HG03108 (cell line): ENCODE data around the gene BRD8.
"Not testable (repeated sequence)": the region's sequence is repeated elsewhere in the genome, so short reads cannot be mapped to it uniquely, and the experiment has no call there.

Experiments used
- ATAC-seq: cut with Tn5 transposase; IDR thresholded peaks from one replicate; pipeline ENCODE4 v1.9.1; 2021; ENCODE audit warnings: moderate library complexity; ENCODE audit not compliant: unreplicated experiment

Gene BRD8

DNA sequence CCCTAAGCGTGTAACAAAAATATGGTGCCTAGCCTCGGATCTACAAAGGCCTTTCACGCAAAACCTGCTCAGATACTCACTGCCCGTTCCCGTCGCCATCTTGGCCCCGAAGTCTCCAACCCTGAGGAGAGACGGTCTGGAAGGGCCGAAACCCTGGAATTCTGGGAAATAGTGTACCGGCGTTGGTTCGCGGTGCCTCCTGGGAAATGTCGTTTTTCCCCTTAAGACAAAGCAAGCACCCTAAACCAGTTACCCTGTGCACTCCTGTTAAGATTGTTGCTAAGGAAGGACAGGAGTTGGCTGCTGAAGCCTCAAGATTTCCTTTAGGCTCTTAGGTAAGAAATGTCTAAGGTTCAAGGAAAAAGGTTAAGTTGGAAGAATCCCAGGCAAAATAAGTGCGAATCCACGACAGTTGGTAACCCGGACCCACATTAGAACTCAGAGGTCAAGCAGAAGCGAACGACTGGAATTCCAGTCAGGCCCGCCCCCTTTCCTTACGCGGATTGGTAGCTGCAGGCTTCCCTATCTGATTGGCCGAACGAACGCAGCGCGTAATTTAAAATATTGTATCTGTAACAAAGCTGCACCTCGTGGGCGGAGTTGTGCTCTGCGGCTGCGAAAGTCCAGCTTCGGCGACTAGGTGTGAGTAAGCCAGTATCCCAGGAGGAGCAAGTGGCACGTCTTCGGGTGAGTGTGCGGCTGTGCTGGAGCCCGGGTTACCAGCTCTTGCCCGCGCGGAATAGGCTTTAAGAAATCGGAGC is at the start of gene BRD8, which contains the start of gene KIF20A:
Gene BRD8, minus strand, starts transcription at position 115 of the 761 bp plus-strand sequence. Its CDS starts 16 bp downstream, at position 99.
Gene KIF20A, plus strand, starts transcription at position 597 of the 761 bp plus-strand sequence. CDS start 569 bp downstream, outside the sequence.
- ATAC-seq: peak; percentile 84

DNA sequence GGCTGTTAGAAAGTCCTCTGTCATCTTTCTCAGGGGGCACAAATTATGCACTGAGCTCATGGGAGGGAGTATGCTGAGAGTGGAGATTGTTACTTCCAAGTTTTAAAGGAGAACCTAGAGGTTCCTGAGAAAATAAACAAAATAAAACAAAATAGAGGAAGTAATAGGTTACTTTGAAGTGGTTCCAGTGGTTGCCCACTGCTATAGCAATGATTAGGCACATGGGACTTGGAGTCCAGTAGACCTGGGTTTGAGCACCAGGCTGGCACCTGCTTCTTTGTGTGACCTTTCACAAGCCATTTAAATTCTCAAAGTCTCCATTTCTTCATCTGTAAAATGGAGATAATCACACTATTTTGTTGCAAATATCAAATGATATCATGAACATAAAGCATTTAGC is 48.5 kb upstream of the BRD8 start:
- ATAC-seq: no peak

DNA sequence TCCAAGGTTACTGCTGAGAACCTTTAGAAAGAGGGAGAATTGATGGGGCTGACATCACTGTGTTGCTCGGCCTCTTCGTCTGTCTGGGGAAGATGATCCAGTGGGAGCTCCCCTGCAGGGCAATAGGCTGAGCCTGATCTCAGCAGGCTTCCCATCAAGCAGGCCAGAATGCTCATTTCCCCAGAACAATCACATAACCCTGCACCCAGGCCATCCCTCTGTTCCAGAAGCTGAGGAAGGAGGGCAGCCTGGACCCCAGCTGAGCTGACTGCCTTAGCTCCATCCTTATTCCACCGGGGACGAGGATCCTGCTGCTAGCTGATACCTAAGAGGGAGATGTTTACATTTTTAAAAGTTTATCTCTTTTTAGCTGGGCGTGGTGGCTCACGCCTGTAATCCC is 46.3 kb upstream of the BRD8 start:
- no peak for ATAC-seq

DNA sequence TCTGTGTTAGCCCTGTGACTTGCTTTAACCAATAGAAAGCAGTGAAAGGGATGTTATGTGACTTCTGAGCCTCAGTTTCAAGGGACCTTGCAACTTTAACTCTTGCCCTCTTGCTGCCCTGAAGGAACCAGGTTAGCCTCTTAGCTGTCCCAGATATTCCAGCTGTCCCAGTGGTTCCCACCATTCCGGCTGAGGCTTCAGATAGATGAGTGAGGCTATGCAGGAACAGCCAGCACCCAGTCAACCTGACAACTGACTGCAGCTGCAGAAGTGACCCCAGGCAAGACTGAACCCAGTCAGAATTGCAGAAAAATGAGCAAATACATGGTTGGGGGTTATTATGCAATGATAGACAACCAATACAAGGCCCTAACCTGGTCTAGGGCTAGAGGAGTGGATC is 45.1 kb upstream of the BRD8 start:
- ATAC-seq: no peak

GRCh38 chr5:138216799-138217198 is 38.4 kb upstream of the BRD8 start:
- ATAC-seq: no peak

GRCh38 chr5:138213161-138214029 is 35.0 kb upstream of the BRD8 start, which contains the start of gene CDC23:
Gene CDC23 (minus strand): TSS chr5:138213323. CDS start chr5:138213312, 11 bp downstream.
- ATAC-seq: peak; percentile 95

DNA sequence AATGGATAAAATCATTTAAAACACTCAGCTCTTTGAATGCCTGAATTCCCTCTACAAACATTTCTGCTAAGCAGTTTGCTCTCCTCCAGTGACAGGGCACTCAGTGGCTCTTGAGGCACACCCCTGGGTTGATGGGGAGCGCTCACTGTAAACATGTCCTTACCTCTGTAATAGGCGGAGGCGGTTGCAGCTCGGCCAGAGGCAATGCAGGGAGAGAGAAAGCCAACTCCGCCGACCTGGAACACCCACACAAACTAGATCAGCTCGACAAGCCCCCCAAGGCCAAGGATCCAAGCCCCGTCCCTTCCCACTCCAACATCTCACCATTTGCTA is 34.4 kb upstream of the BRD8 start:
- peak; percentile 3 for ATAC-seq

DNA sequence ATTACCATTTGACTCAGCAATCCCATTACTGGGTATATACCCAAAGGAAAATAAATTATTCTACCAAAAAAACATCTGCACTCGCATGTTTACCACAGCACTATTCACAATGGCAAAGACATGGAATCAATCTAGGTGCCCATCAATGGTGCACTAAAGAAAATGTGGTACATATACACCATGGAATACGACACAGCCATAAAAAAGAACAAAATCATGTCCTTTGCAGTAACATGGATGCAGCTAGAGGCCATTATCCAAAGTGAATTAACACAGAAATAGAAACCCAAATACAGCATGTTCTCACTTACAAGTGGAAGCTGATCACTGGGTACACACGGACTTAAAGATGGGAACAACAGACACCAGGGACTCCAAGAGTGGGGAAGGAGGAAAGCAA is 32.6 kb upstream of the BRD8 start:
- ATAC-seq: no peak

GRCh38 chr5:138193859-138194258 is 15.4 kb upstream of the BRD8 start:
- ATAC-seq: not testable (repeated sequence)

GRCh38 chr5:138192826-138193225 is 14.4 kb upstream of the BRD8 start:
- ATAC-seq: no peak

- no peak for ATAC-seq
These were observed 10.2 kb upstream of the BRD8 start for GRCh38 chr5:138188626-138189025.

DNA sequence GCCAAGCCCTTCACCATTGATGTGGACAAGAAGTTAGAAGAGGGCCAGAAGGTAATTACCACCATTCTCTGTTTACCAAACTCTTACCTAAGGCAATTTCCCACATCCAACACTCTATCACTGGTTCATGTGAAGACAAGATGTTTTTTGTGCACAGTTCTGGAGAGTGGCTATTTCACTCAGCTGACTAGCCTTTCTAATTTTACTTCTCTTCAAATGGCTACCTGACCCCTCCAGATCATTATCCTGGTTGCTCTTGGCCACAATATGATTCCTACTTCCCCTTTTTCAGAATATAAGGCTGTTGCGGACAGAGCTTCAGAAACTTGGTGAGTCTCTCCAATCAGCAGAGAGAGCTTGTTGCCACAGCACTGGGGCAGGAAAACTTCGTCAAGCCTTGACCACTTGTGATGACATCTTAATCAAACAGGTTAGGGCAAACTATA is 7.6 kb upstream of the BRD8 start:
- no peak for ATAC-seq

- ATAC-seq: no peak
These were observed 4.4 kb upstream of the BRD8 start for GRCh38 chr5:138182808-138183207.

DNA sequence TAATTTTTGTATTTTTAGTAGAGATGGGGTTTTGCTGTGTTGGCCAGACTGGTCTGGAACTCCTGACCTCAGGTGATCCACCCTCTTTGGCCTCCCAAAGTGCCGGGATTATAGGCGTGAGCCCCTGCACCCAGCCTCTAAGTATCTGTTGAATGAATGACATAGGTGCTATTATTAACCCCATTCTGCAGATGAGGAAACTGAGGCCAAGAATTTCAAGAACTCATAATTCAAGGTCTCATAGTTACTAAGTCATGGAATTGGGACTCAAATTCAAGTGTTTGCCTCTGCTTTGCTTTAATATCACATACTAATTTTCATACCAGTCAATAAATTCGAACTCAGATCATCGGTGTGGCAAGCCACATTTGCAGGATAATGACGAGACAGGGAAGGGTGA is 2.4 kb upstream of the BRD8 start:
- ATAC-seq: no peak

DNA sequence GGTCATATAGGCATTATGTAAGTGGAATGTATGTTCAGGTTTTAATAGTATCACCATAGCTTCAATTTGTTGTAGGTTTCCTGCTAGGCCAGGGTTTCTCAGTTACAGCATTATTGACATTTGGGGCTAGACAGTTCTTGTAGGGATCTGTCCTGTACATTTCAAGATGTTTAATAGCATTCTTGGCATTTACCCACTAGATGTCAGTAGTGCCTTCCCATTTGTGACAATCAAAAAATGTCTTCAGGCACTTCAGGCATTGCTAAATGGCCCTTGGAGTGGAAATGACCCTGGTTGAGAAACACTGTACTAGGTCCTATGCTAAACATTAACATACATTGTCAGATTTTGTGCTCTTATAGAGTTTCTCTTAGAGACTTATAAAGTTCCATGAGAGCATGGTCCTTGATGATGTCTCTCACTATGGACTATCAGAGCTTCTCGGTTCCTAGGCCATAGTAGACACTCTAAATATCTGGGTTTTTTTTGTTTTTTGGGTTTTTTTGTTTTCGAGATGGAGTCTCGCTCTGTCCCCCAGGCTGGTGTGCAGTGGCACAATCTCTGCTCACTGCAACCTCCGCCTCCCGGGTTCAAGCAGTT is 1.9 kb upstream of the BRD8 start:
- ATAC-seq: no peak

- ATAC-seq: no peak
These were observed 937 bp upstream of the BRD8 start for GRCh38 chr5:138179277-138179857.

DNA sequence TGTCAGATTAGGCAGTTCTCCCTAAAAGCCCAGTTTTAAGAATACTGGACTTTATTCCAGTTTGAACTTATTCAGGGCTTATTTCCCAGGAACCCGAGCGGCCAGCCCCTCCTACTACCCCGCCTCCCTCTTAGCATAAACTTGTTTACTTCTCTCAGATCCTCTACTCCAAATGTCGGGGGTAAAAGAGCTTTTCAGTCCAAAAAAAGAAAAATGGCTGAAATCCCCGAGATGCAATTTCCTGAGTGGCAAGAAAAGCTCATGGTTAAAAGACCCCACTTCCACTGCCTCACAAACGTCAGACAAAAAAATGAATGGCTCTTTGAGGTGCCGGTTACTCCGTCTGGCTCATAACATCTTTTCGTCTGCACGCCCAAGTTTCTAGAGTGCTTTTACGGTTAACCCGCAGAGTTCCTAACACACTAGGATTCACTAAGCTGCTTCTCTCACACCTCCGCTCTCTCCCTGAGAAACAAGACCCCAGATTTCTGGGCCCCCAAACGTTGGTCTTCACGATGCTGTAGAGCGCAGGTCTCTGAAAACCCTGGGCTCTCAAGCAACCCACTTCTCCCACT is 402 bp downstream of the BRD8 start:
- ATAC-seq: no peak

DNA sequence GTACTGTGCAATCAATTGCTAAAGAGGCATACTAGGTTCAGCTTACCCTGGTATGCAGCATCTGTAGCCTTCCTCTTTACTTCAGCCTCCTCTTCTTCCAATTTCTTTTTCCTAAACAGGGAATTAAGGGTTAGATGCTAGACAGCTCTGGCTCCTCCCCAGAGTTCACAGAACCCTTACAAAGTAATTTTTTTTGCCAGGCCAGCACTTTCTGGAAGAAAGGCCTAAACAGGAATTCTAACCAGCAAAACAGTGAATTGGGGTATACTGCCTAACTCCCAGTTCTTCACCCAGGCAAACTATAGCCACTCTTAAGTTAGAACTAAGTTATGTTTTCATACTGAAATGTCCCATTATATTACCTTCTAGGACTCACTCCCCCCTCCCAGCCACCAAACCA is 8.1 kb downstream of the BRD8 start:
- ATAC-seq: no peak

DNA sequence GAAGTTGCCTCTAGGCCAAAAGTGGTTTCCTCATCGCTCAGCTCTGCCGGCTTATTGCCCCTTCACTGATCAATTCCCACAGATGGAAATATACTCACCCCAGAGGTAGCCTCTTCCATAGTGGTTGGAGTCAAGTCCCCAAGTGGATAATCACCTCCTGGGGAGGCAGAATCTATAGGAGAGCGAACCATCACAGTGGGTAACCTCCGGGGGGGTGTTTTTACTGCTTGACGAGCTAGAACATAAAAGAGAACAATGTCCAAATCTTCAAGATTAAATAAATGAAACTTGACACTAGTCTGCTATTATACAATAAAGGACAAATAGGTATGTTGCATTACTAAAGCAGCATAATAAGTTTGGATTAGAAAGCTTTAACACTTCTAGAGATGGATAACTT is 9.3 kb downstream of the BRD8 start:
- ATAC-seq: no peak

- ATAC-seq: no peak
These were observed 14.7 kb downstream of the BRD8 start for GRCh38 chr5:138163721-138164120.

DNA sequence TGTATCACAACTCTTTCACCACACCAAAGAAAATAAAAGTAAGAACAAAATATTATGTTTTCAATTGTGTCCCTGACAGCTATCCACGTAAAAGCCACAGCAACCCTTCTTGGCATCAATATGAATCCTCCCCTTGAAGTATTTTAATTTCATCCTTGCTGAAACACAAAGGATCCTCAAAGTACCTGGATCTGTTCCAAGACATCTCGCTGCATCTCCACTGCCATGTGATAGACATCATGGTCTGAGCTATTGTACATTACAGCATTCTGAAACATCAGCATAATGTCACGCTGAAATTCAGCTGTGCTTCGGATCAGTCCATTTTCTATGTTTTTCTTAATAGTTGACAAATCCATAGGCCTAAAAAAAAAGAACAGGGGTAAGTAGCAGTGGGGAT is 17.7 kb downstream of the BRD8 start:
- ATAC-seq: no peak
